Measurements from ENCODE around the gene PLEKHN1.

PLEKHN1 gene

GRCh38 chr1:932776-933602 is 33.3 kb upstream of the PLEKHN1 start:
- peaks cover 65% of the 10 kb centered on the region for H3K27me3 ChIP-seq (ENCODE audit: control insufficient read depth, insufficient read depth, low read length)
- H3K4me1 ChIP-seq (ENCODE audit: control insufficient read depth, insufficient read depth, low read length), result peaks cover 30% of the 10 kb centered on the region
- no peaks in the 10 kb centered on the region for H3K9me3 ChIP-seq (ENCODE audit: control insufficient read depth, low read length)
- H3K9ac ChIP-seq (ENCODE audit: low read length), result no peak overlapping the region
- H3K36me3 ChIP-seq (ENCODE audit: control insufficient read depth, insufficient read depth, low read length), result no peaks in the 10 kb centered on the region
- no peak overlapping the region for H3K4me3 ChIP-seq (ENCODE audit: low read length)

GRCh38 chr1:933603-933940 is 32.7 kb upstream of the PLEKHN1 start:
- peaks cover 31% of the 10 kb centered on the region for H3K4me1 ChIP-seq (ENCODE audit: control insufficient read depth, insufficient read depth, low read length)
- no peak overlapping the region for H3K9ac ChIP-seq (ENCODE audit: low read length)
- no peak overlapping the region for H3K4me3 ChIP-seq (ENCODE audit: low read length)
- H3K9me3 ChIP-seq (ENCODE audit: control insufficient read depth, low read length), result no peaks in the 10 kb centered on the region
- peaks cover 63% of the 10 kb centered on the region for H3K27me3 ChIP-seq (ENCODE audit: control insufficient read depth, insufficient read depth, low read length)
- no peaks in the 10 kb centered on the region for H3K36me3 ChIP-seq (ENCODE audit: control insufficient read depth, insufficient read depth, low read length)

- Histone ChIP-seq H3K36me3 (ENCODE audit: control insufficient read depth, insufficient read depth, low read length) (no peaks in the 10 kb centered on the region), H3K4me1 (ENCODE audit: control insufficient read depth, insufficient read depth, low read length) (peaks cover 38% of the 10 kb centered on the region), H3K4me3 (ENCODE audit: low read length) (no peak overlapping the region), H3K9ac (ENCODE audit: low read length) (no peak overlapping the region), H3K9me3 (ENCODE audit: control insufficient read depth, low read length) (no peaks in the 10 kb centered on the region), H3K27me3 (ENCODE audit: control insufficient read depth, insufficient read depth, low read length) (peaks cover 62% of the 10 kb centered on the region)
Measured at GRCh38 chr1:934991-935750, 31.1 kb upstream of the PLEKHN1 start.

GRCh38 chr1:935751-936231 is 30.5 kb upstream of the PLEKHN1 start:
- H3K4me1 ChIP-seq (ENCODE audit: control insufficient read depth, insufficient read depth, low read length), result peaks cover 43% of the 10 kb centered on the region
- H3K27me3 ChIP-seq (ENCODE audit: control insufficient read depth, insufficient read depth, low read length), result peaks cover 67% of the 10 kb centered on the region
- no peak overlapping the region for H3K9ac ChIP-seq (ENCODE audit: low read length)
- no peaks in the 10 kb centered on the region for H3K9me3 ChIP-seq (ENCODE audit: control insufficient read depth, low read length)
- H3K4me3 ChIP-seq (ENCODE audit: low read length), result no peak overlapping the region
- H3K36me3 ChIP-seq (ENCODE audit: control insufficient read depth, insufficient read depth, low read length), result no peaks in the 10 kb centered on the region

- no peak overlapping the region for H3K4me3 ChIP-seq (ENCODE audit: low read length)
- peaks cover 73% of the 10 kb centered on the region for H3K27me3 ChIP-seq (ENCODE audit: control insufficient read depth, insufficient read depth, low read length)
- no peaks in the 10 kb centered on the region for H3K36me3 ChIP-seq (ENCODE audit: control insufficient read depth, insufficient read depth, low read length)
- H3K9me3 ChIP-seq (ENCODE audit: control insufficient read depth, low read length), result no peaks in the 10 kb centered on the region
- H3K4me1 ChIP-seq (ENCODE audit: control insufficient read depth, insufficient read depth, low read length), result peaks cover 49% of the 10 kb centered on the region
- H3K9ac ChIP-seq (ENCODE audit: low read length), result no peak overlapping the region
Measured at GRCh38 chr1:936348-937264, 29.7 kb upstream of the PLEKHN1 start.

GRCh38 chr1:937521-937920 is 28.8 kb upstream of the PLEKHN1 start:
- H3K4me3 ChIP-seq (ENCODE audit: low read length), result no peak overlapping the region
- no peaks in the 10 kb centered on the region for H3K36me3 ChIP-seq (ENCODE audit: control insufficient read depth, insufficient read depth, low read length)
- peaks cover 76% of the 10 kb centered on the region for H3K27me3 ChIP-seq (ENCODE audit: control insufficient read depth, insufficient read depth, low read length)
- H3K4me1 ChIP-seq (ENCODE audit: control insufficient read depth, insufficient read depth, low read length), result peaks cover 49% of the 10 kb centered on the region
- no peak overlapping the region for H3K9ac ChIP-seq (ENCODE audit: low read length)
- no peaks in the 10 kb centered on the region for H3K9me3 ChIP-seq (ENCODE audit: control insufficient read depth, low read length)

GRCh38 chr1:938088-938683 is 28.1 kb upstream of the PLEKHN1 start:
- peaks cover 49% of the 10 kb centered on the region for H3K4me1 ChIP-seq (ENCODE audit: control insufficient read depth, insufficient read depth, low read length)
- H3K27me3 ChIP-seq (ENCODE audit: control insufficient read depth, insufficient read depth, low read length), result peaks cover 76% of the 10 kb centered on the region
- no peaks in the 10 kb centered on the region for H3K9me3 ChIP-seq (ENCODE audit: control insufficient read depth, low read length)
- no peaks in the 10 kb centered on the region for H3K36me3 ChIP-seq (ENCODE audit: control insufficient read depth, insufficient read depth, low read length)
- no peak overlapping the region for H3K9ac ChIP-seq (ENCODE audit: low read length)
- H3K4me3 ChIP-seq (ENCODE audit: low read length), result no peak overlapping the region

GRCh38 chr1:938711-939489 is 27.4 kb upstream of the PLEKHN1 start:
- H3K4me3 ChIP-seq (ENCODE audit: low read length), result no peak overlapping the region
- H3K9me3 ChIP-seq (ENCODE audit: control insufficient read depth, low read length), result no peaks in the 10 kb centered on the region
- H3K36me3 ChIP-seq (ENCODE audit: control insufficient read depth, insufficient read depth, low read length), result no peaks in the 10 kb centered on the region
- H3K27me3 ChIP-seq (ENCODE audit: control insufficient read depth, insufficient read depth, low read length), result peaks cover 72% of the 10 kb centered on the region
- peaks cover 47% of the 10 kb centered on the region for H3K4me1 ChIP-seq (ENCODE audit: control insufficient read depth, insufficient read depth, low read length)
- H3K9ac ChIP-seq (ENCODE audit: low read length), result no peak overlapping the region

GRCh38 chr1:939511-940106 is 26.7 kb upstream of the PLEKHN1 start:
- peaks cover 72% of the 10 kb centered on the region for H3K27me3 ChIP-seq (ENCODE audit: control insufficient read depth, insufficient read depth, low read length)
- H3K4me1 ChIP-seq (ENCODE audit: control insufficient read depth, insufficient read depth, low read length), result peaks cover 47% of the 10 kb centered on the region
- no peak overlapping the region for H3K4me3 ChIP-seq (ENCODE audit: low read length)
- no peaks in the 10 kb centered on the region for H3K9me3 ChIP-seq (ENCODE audit: control insufficient read depth, low read length)
- H3K36me3 ChIP-seq (ENCODE audit: control insufficient read depth, insufficient read depth, low read length), result no peaks in the 10 kb centered on the region
- no peak overlapping the region for H3K9ac ChIP-seq (ENCODE audit: low read length)

GRCh38 chr1:940107-941014 is 25.9 kb upstream of the PLEKHN1 start:
- Histone ChIP-seq H3K9ac (ENCODE audit: low read length) (no peak overlapping the region), H3K4me1 (ENCODE audit: control insufficient read depth, insufficient read depth, low read length) (peaks cover 41% of the 10 kb centered on the region), H3K36me3 (ENCODE audit: control insufficient read depth, insufficient read depth, low read length) (no peaks in the 10 kb centered on the region), H3K27me3 (ENCODE audit: control insufficient read depth, insufficient read depth, low read length) (peaks cover 66% of the 10 kb centered on the region), H3K4me3 (ENCODE audit: low read length) (no peak overlapping the region), H3K9me3 (ENCODE audit: control insufficient read depth, low read length) (no peaks in the 10 kb centered on the region)

All from mucosa of stomach (tissue), 1 donor.